HCT116 (cell line): ENCODE data around the gene SBNO2. TPM values are rescaled to one million over a fixed set of nuclear protein-coding genes. Genes with fewer than 3 reads are reported as not detected.

ENCODE experiments used
- ATAC-seq: fragments of 200-7000 bp; cut with Tn5 transposase; 2 replicates; pipeline ENCODE4 v1.9.1; 2020; ENCODE audit warnings: mild to moderate bottlenecking, moderate library complexity
- BruUV-seq: library from RNA; stranded (reverse); fragments of 400-500 nt; replicated peaks from 2 replicates; lab custom pipeline; 2021; lab: Mats Ljungman, UMichigan
- CTCF ChIA-PET: fragments of 300-600 bp; sonication (Branson Sonifier 250); formaldehyde crosslinking; loops from one replicate; lab custom pipeline; 2021; ENCODE audit warnings: antibody characterized with exemption; lab: Charles Lee
- POLR2A ChIA-PET: fragments of 300-600, 350-600 bp; sonication (Branson Sonifier 250); formaldehyde crosslinking; loops from one replicate; lab custom pipeline; 2021; ENCODE audit warnings: antibody characterized with exemption; lab: Charles Lee
- RAD21 ChIA-PET, 2 experiments: fragments of 300-600 bp; sonication (Branson Sonifier 250); formaldehyde crosslinking; loops; one replicate each; lab custom pipeline; 2023; ENCODE audit warnings: low total read pairs in 2 of 2; ENCODE audit not compliant: uncharacterized antibody in 2 of 2, unreplicated experiment in 2 of 2, low non-redundant PET in 1 of 2; lab: Charles Lee
- DNase-seq: peaks from one replicate; pipeline ENCODE4 v3.0.0-alpha.2; 2010; ENCODE audit warnings: low read depth, low spot score
- H2AFZ ChIP-seq: fragments of 200-600 bp; shearing (Covaris generic), sonication (generic); 2 replicates; pipeline ENCODE4 v1.6.1; 2017; ENCODE audit warnings: low read depth, mixed run types, mixed read lengths, antibody characterized with exemption, low read length; ENCODE audit not compliant: poor library complexity, severe bottlenecking
- H3K27ac ChIP-seq: 2 replicates; pipeline ENCODE4 v1.5.1; 2012; ENCODE audit warnings: low read depth, low read length
- H3K27me3 ChIP-seq: fragments of 200-600 bp; sonication (generic); 2 replicates; pipeline ENCODE4 v1.6.1; 2016; ENCODE audit warnings: mixed run types, low read length, mixed read lengths; ENCODE audit not compliant: insufficient read depth
- H3K36me3 ChIP-seq, 2 experiments: fragments of 200-500 bp in 1 of 2; fragments of 200-600 bp in 1 of 2; sonication (Bioruptor generic) in 1 of 2; sonication (generic) in 1 of 2; 2 replicates each; pipeline versions ENCODE4 v1.5.1 to v1.6.1; 2014 to 2016; ENCODE audit warnings: low read length in 2 of 2, inconsistent platforms in 1 of 2, mixed read lengths in 1 of 2, mixed run types in 1 of 2; ENCODE audit not compliant: insufficient read depth in 2 of 2, control insufficient read depth in 1 of 2
- H3K4me1 ChIP-seq, 2 experiments: fragments of 200-600 bp in 1 of 2; sonication (generic) in 1 of 2; 2 replicates each; pipeline versions ENCODE4 v1.5.1 to v1.6.1; 2012 to 2017; ENCODE audit warnings: low read length in 2 of 2, inconsistent platforms in 1 of 2, mild to moderate bottlenecking in 1 of 2, mixed read lengths in 1 of 2, mixed run types in 1 of 2, moderate library complexity in 1 of 2; ENCODE audit not compliant: insufficient read depth in 2 of 2, control insufficient read depth in 1 of 2
- H3K4me2 ChIP-seq: fragments of 200-600 bp; sonication (generic); 2 replicates; pipeline ENCODE4 v1.6.1; 2017; ENCODE audit warnings: mixed run types, low read length, mixed read lengths
- H3K4me3 ChIP-seq, 2 experiments: fragments of 200-600 bp in 1 of 2; sonication (generic) in 1 of 2; replicated peaks in 1 of 2; 2 replicates each; pipeline ENCODE4 v1.5.1; 2011 to 2016; ENCODE audit warnings: low read length in 2 of 2, control low read depth in 1 of 2, low read depth in 1 of 2, mild to moderate bottlenecking in 1 of 2, mixed read lengths in 1 of 2, mixed run types in 1 of 2
- H3K79me2 ChIP-seq: fragments of 200-600 bp; sonication (generic); 2 replicates; pipeline ENCODE4 v1.6.1; 2017; ENCODE audit warnings: mild to moderate bottlenecking, mixed run types, low read length, moderate library complexity, mixed read lengths; ENCODE audit not compliant: insufficient read depth
- H3K9ac ChIP-seq: fragments of 200-600 bp; sonication (generic); 2 replicates; pipeline ENCODE4 v1.6.1; 2016; ENCODE audit warnings: low read length, mixed read lengths
- H3K9me2 ChIP-seq: fragments of 200-600 bp; sonication (generic), shearing (Covaris generic); 2 replicates; pipeline ENCODE4 v1.6.1; 2017; ENCODE audit warnings: mixed run types, mild to moderate bottlenecking, moderate library complexity; ENCODE audit not compliant: insufficient read depth
- H3K9me3 ChIP-seq, 2 experiments: fragments of 200-500 bp in 1 of 2; fragments of 200-600 bp in 1 of 2; sonication (Bioruptor generic) in 1 of 2; sonication (generic) in 1 of 2; 2 replicates each; pipeline ENCODE4 v1.6.1; 2014 to 2017; ENCODE audit warnings: low read length in 2 of 2, mixed read lengths in 2 of 2, inconsistent platforms in 1 of 2, low read depth in 1 of 2, mild to moderate bottlenecking in 1 of 2, mixed run types in 1 of 2, moderate library complexity in 1 of 2; ENCODE audit not compliant: control insufficient read depth in 1 of 2, insufficient read depth in 1 of 2
- H4K20me1 ChIP-seq: fragments of 200-600 bp; sonication (generic), shearing (Covaris generic); 2 replicates; pipeline ENCODE4 v1.6.1; 2017; ENCODE audit warnings: mixed run types, mild to moderate bottlenecking, moderate library complexity; ENCODE audit not compliant: insufficient read depth
- ATF3 ChIP-seq: IDR thresholded peaks from 2 replicates; pipeline ENCODE4 v1.6.1; 2012
- CBX3 ChIP-seq: IDR thresholded peaks from 2 replicates; pipeline ENCODE4 v1.6.1; 2012; ENCODE audit warnings: low read depth
- EGR1 ChIP-seq: IDR thresholded peaks from 2 replicates; pipeline ENCODE4 v1.6.1; 2012; ENCODE audit warnings: low read depth
- EZH2phosphoT487 ChIP-seq: fragments of 200-600 bp; IDR thresholded peaks from 2 replicates; pipeline ENCODE4 v1.6.1; 2018; ENCODE audit warnings: antibody characterized with exemption, borderline replicate concordance
- POLR2A ChIP-seq: IDR thresholded peaks from 2 replicates; pipeline ENCODE4 v1.7.0; 2011; ENCODE audit warnings: borderline replicate concordance; ENCODE audit not compliant: insufficient read depth, insufficient read length; ENCODE audit errors: extremely low read depth
- RAD21 ChIP-seq: IDR thresholded peaks from 2 replicates; pipeline ENCODE4 v1.6.1; 2012; ENCODE audit warnings: low read depth, mild to moderate bottlenecking
- SP1 ChIP-seq: IDR thresholded peaks from 2 replicates; pipeline ENCODE4 v1.6.1; 2012; ENCODE audit warnings: low read depth
- TCF7L2 ChIP-seq: IDR thresholded peaks from 2 replicates; pipeline ENCODE4 v1.7.0; 2011; ENCODE audit warnings: borderline replicate concordance, inconsistent platforms; ENCODE audit not compliant: insufficient read depth, insufficient read length; ENCODE audit errors: extremely low read depth
- ZFX ChIP-seq: fragments of 450-650 bp; IDR thresholded peaks from 2 replicates; pipeline ENCODE4 v1.6.1; 2017
- intact Hi-C: fragments of 100-400 bp; cut with micrococcal nuclease; formaldehyde crosslinking; loops from 2 replicates; pipeline ENCODE4 v1.10.0; 2022
- total RNA-seq: library from RNA; stranded (reverse); gene quantifications from one replicate; pipeline ENCODE4 v1.2.1, GENCODE V29; 2021; ENCODE audit not compliant: unreplicated experiment
- TF ChIP-seq, protein P1 (sequence below): IDR thresholded peaks from 2 replicates; pipeline ENCODE4 v1.6.1; 2012; ENCODE audit warnings: low read depth

SBNO2 gene
- total RNA-seq, 1 experiment from 2014 or later = 66.4 TPM

DNA sequence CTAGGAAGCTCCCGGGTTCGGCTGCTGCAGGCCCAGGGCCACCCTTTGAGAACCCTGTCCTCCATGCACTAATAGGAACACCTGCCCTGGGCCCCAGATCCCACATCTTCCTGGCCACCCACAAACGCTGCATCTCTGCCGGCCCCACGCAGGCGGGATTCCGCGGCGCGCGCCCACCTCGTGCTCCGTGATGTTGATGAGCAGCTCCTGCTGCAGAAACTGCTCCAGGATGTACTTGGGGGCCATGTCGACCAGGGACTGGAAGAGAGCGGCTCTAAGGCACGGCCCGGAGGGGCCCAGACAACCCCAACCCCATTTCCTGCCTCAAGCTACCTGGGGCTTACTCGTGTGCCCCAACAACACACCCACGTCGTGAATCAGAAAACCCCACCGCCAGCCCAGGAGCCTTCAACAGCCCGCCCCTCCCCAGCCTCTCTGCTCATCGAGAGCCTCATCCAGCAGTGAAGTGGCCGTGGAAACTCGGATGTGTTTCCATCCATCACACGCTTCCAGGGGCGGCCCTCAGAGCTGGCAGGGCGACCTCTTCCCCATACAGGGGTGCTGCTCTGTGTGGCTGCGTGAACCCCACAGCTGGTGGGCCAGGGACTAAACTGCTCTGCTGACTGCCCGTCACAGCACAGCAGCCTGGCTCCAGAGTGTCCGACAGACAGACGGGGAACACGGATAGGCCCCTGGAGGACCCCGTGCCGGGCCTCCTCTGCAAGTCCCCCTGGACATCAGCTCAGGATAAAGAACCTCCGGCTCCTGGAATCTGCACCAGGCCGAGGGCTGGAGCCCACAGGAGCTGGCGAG, 83.1 kb downstream of the SBNO2 start:
- TF ChIP-seq ZFX = no peak
- TF ChIP-seq, protein P1, sequence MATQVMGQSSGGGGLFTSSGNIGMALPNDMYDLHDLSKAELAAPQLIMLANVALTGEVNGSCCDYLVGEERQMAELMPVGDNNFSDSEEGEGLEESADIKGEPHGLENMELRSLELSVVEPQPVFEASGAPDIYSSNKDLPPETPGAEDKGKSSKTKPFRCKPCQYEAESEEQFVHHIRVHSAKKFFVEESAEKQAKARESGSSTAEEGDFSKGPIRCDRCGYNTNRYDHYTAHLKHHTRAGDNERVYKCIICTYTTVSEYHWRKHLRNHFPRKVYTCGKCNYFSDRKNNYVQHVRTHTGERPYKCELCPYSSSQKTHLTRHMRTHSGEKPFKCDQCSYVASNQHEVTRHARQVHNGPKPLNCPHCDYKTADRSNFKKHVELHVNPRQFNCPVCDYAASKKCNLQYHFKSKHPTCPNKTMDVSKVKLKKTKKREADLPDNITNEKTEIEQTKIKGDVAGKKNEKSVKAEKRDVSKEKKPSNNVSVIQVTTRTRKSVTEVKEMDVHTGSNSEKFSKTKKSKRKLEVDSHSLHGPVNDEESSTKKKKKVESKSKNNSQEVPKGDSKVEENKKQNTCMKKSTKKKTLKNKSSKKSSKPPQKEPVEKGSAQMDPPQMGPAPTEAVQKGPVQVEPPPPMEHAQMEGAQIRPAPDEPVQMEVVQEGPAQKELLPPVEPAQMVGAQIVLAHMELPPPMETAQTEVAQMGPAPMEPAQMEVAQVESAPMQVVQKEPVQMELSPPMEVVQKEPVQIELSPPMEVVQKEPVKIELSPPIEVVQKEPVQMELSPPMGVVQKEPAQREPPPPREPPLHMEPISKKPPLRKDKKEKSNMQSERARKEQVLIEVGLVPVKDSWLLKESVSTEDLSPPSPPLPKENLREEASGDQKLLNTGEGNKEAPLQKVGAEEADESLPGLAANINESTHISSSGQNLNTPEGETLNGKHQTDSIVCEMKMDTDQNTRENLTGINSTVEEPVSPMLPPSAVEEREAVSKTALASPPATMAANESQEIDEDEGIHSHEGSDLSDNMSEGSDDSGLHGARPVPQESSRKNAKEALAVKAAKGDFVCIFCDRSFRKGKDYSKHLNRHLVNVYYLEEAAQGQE = no peak
- TF ChIP-seq TCF7L2 = no peak
- TF ChIP-seq CBX3 = no peak
- no peak for TF ChIP-seq ATF3
- TF ChIP-seq RAD21 = no peak
- TF ChIP-seq SP1 = no peak
- no peak for TF ChIP-seq POLR2A
- no peak for TF ChIP-seq EGR1
- TF ChIP-seq EZH2phosphoT487 = no peak
- ATAC-seq (no peak), DNase-seq (no peak)
- ChIA-PET CTCF (no interaction called here), RAD21 (no interaction called here), POLR2A (interaction anchor here (0.8 kb wide), 1 partner anchor 26 kb away, joined by 3 read pairs; no protein-coding TSS in a partner anchor)
- intact Hi-C loops = no loop called here
- no peak overlapping the region for H3K27ac ChIP-seq
- peaks cover 9 to 17% of the 10 kb centered on the region in 2 experiments for H3K4me1 ChIP-seq
- no peak overlapping the region for H3K4me3 ChIP-seq
- no TSS peak for BruUV-seq
- H3K27me3 ChIP-seq = no peaks in the 10 kb centered on the region
- peaks cover 24 to 48% of the 10 kb centered on the region in 2 experiments; a peak in 3 of 4 replicates for H3K36me3 ChIP-seq
- no peak overlapping the region for H3K9ac ChIP-seq
- no peak overlapping the region for H2AFZ ChIP-seq
- H4K20me1 ChIP-seq = no peaks in the 10 kb centered on the region; the same call in 1 of the 2 replicates
- peaks cover 47% of the 10 kb centered on the region for H3K79me2 ChIP-seq
- H3K9me3 ChIP-seq = no peaks in the 10 kb centered on the region
- no peak overlapping the region for H3K4me2 ChIP-seq
- H3K9me2 ChIP-seq = no peaks in the 10 kb centered on the region
